ENCODE data around the gene MMP11. TPM values are rescaled to one million over a fixed set of nuclear protein-coding genes. Genes with fewer than 3 reads are reported as not detected.

MMP11 gene
- total RNA-seq, 4 donors from 2014 or later, result 7.6 to 35.8 (median 8.7) TPM; not detected in 1

GRCh38 chr22:23781065-23781464 is 8.4 kb downstream of the MMP11 start:
- H3K27ac ChIP-seq, result no peak overlapping the region
- H3K27me3 ChIP-seq, result no peaks in the 10 kb centered on the region
- H3K4me1 ChIP-seq, result peaks cover 0 to 2% of the 10 kb centered on the region in 2 donors
- DNase-seq, result no peak
- TF ChIP-seq CTCF (IDR thresholded peaks at IDR 0.05) (no peak), POLR2A (IDR thresholded peaks at IDR 0.05) (no peak)
- no peaks in the 10 kb centered on the region for H3K9me3 ChIP-seq
- H3K4me3 ChIP-seq, result no peak overlapping the region
- H3K36me3 ChIP-seq, result no peaks in the 10 kb centered on the region
- intact Hi-C loops (cut with DNase I; ENCODE audit: low total_unique reads), result no loop called here

GRCh38 chr22:23781511-23782183 is 9.0 kb downstream of the MMP11 start:
- H3K4me3 ChIP-seq, result no peak overlapping the region
- intact Hi-C loops (cut with DNase I; ENCODE audit: low total_unique reads), result no loop called here
- H3K9me3 ChIP-seq, result no peaks in the 10 kb centered on the region
- no peak for DNase-seq
- H3K27ac ChIP-seq, result no peak overlapping the region
- H3K27me3 ChIP-seq, result no peaks in the 10 kb centered on the region
- H3K4me1 ChIP-seq, result peaks cover 0 to 6% of the 10 kb centered on the region in 2 donors
- no peak for TF ChIP-seq POLR2A (IDR thresholded peaks at IDR 0.05)
- no peak for TF ChIP-seq CTCF (IDR thresholded peaks at IDR 0.05)
- no peaks in the 10 kb centered on the region for H3K36me3 ChIP-seq

GRCh38 chr22:23782252-23782651 is 9.6 kb downstream of the MMP11 start:
- no peaks in the 10 kb centered on the region for H3K36me3 ChIP-seq
- H3K27me3 ChIP-seq, result no peaks in the 10 kb centered on the region
- intact Hi-C loops (cut with DNase I; ENCODE audit: low total_unique reads), result no loop called here
- no peak for TF ChIP-seq POLR2A (IDR thresholded peaks at IDR 0.05)
- TF ChIP-seq CTCF (IDR thresholded peaks at IDR 0.05), result no peak
- H3K4me1 ChIP-seq, result peaks cover 0 to 6% of the 10 kb centered on the region in 2 donors
- DNase-seq, result no peak
- no peaks in the 10 kb centered on the region for H3K9me3 ChIP-seq
- no peak overlapping the region for H3K27ac ChIP-seq
- H3K4me3 ChIP-seq, result no peak overlapping the region

GRCh38 chr22:23782703-23783102 is 10.1 kb downstream of the MMP11 start:
- peaks cover 0 to 6% of the 10 kb centered on the region in 2 donors for H3K4me1 ChIP-seq
- TF ChIP-seq CTCF (IDR thresholded peaks at IDR 0.05), result no peak
- no peak for TF ChIP-seq POLR2A (IDR thresholded peaks at IDR 0.05)
- H3K27me3 ChIP-seq, result no peaks in the 10 kb centered on the region
- no peak overlapping the region for H3K27ac ChIP-seq
- H3K36me3 ChIP-seq, result no peaks in the 10 kb centered on the region
- no peaks in the 10 kb centered on the region for H3K9me3 ChIP-seq
- intact Hi-C loops (cut with DNase I; ENCODE audit: low total_unique reads), result no loop called here
- no peak overlapping the region for H3K4me3 ChIP-seq
- no peak for DNase-seq

GRCh38 chr22:23783265-23784150 is 10.9 kb downstream of the MMP11 start:
- no peak overlapping the region for H3K4me3 ChIP-seq
- H3K9me3 ChIP-seq, result no peaks in the 10 kb centered on the region
- DNase-seq, result no peak
- no peaks in the 10 kb centered on the region for H3K36me3 ChIP-seq
- H3K4me1 ChIP-seq, result peaks cover 0 to 11% of the 10 kb centered on the region in 2 donors
- H3K27me3 ChIP-seq, result no peaks in the 10 kb centered on the region
- TF ChIP-seq POLR2A (IDR thresholded peaks at IDR 0.05) (no peak), CTCF (IDR thresholded peaks at IDR 0.05) (no peak)
- intact Hi-C loops (cut with DNase I; ENCODE audit: low total_unique reads), result no loop called here
- no peak overlapping the region for H3K27ac ChIP-seq
